Aorta (tissue), 5 donors: ENCODE results near the gene OR10H5. TPM values are rescaled to one million over a fixed set of nuclear protein-coding genes. Genes with fewer than 3 reads are reported as not detected.
"Not testable (repeated sequence)": the region's sequence is repeated elsewhere in the genome, so short reads cannot be mapped to it uniquely, and the experiment has no call there.

ENCODE experiments used
- ATAC-seq: fragments of 200-7000 bp; cut with Tn5 transposase; one replicate; pipeline ENCODE4 v1.9.1; 2022; ENCODE audit warnings: moderate library complexity; ENCODE audit not compliant: low FRiP score
- DNase-seq, 2 donors: peaks; one replicate each; pipeline ENCODE4 v3.0.0-alpha.2; 2020
- H3K27ac ChIP-seq, 2 donors: one replicate each; pipeline ENCODE4 v1.5.1; 2013; ENCODE audit warnings: low read length in 2 of 2, mild to moderate bottlenecking in 2 of 2, moderate library complexity in 2 of 2, control low read depth in 1 of 2, inconsistent platforms in 1 of 2, low read depth in 1 of 2
- H3K27me3 ChIP-seq, 2 donors: one replicate each; pipeline ENCODE4 v1.6.1; 2013; ENCODE audit warnings: control low read depth in 1 of 2, low read length in 1 of 2, mild to moderate bottlenecking in 1 of 2, moderate library complexity in 1 of 2; ENCODE audit not compliant: insufficient read depth in 2 of 2, control insufficient read depth in 1 of 2
- H3K36me3 ChIP-seq, 2 donors: one replicate each; pipeline ENCODE4 v1.6.1; 2013; ENCODE audit warnings: control low read depth in 1 of 2, low read length in 1 of 2, mild to moderate bottlenecking in 1 of 2; ENCODE audit not compliant: insufficient read depth in 2 of 2, control insufficient read depth in 1 of 2
- H3K4me1 ChIP-seq, 2 donors: one replicate each; pipeline ENCODE4 v1.6.1; 2013; ENCODE audit warnings: low read length in 2 of 2, control low read depth in 1 of 2, mild to moderate bottlenecking in 1 of 2, moderate library complexity in 1 of 2; ENCODE audit not compliant: insufficient read depth in 2 of 2, control insufficient read depth in 1 of 2
- H3K4me3 ChIP-seq, 2 donors: one replicate each; pipeline ENCODE4 v1.5.1; 2013; ENCODE audit warnings: low read length in 2 of 2, control low read depth in 1 of 2, mild to moderate bottlenecking in 1 of 2
- H3K9me3 ChIP-seq: one replicate; pipeline ENCODE4 v1.6.1; 2013; ENCODE audit warnings: mild to moderate bottlenecking, low read length; ENCODE audit not compliant: control insufficient read depth
- WGBS, 2 donors: extraction: QIAGEN DNeasy Blood & Tissue Kit; methylation state at CpG; one replicate each; pipeline ENCODE4 v1.1.7; 2013; 5-methylcytosine and 5-hydroxymethylcytosine counted together
- intact Hi-C, 2 donors: fragments of 100-400 bp; cut with DNase I; formaldehyde crosslinking; loops; one replicate each; pipeline versions ENCODE4 v1.14.2 to v1.15.0; 2022
- long read RNA-seq, 2 donors: library from polyadenylated mRNA; unstranded; transcript quantifications; one replicate each; pipeline ENCODE4 v2.0.0, GENCODE V29; 2020 to 2021
- polyA plus RNA-seq, 2 donors: library from polyadenylated mRNA; stranded (reverse); fragments of 200-250 nt; gene quantifications; one replicate each; pipeline ENCODE4 v1.2.3, GENCODE V29; 2013
- total RNA-seq, 2 donors: library from RNA; stranded (reverse); fragmentation: NEBNext Ultra II Directional; extraction: Animal tissue kit (Norgen Biotek cat#: 25700); gene quantifications; one replicate each; pipeline ENCODE4 v1.2.1, GENCODE V29; 2021
- donor health status: healthy with polysubstance abuse.
- donor health status: Bipolar disorder and iron deficiency.
- donor health status: DM: no; HTN: no; CAD: no.
- donor health status: DM: no; HTN: no; CAD: no.
- donor health status: DM: yes; HTN: yes; CAD: no.

OR10H5 gene, protein sequence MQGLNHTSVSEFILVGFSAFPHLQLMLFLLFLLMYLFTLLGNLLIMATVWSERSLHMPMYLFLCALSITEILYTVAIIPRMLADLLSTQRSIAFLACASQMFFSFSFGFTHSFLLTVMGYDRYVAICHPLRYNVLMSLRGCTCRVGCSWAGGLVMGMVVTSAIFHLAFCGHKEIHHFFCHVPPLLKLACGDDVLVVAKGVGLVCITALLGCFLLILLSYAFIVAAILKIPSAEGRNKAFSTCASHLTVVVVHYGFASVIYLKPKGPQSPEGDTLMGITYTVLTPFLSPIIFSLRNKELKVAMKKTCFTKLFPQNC
- total RNA-seq (not detected), polyA plus RNA-seq (not detected)
- long read RNA-seq, donor 1, result 0 reads
- long read RNA-seq, donor 2, result 0 reads

- no peak within 1 kb of the TSS for H3K27ac ChIP-seq
- intact Hi-C loops, result no loop called here
- no peaks in the 10 kb centered on the region for H3K36me3 ChIP-seq
- H3K4me3 ChIP-seq, result no peak within 1 kb of the TSS
- no peak for ATAC-seq
- DNase-seq, result no peak
- 64 to 65% methylated on average over 6 of the region's 6 CpGs for WGBS, 2 donors
- H3K4me1 ChIP-seq, result no peaks in the 10 kb centered on the region
- H3K9me3 ChIP-seq, result no peaks in the 10 kb centered on the region
- H3K27me3 ChIP-seq, result no peaks in the 10 kb centered on the region
Measured at GRCh38 chr19:15787611-15788155, at the start of gene OR10H5. TSS of gene OR10H5 (plus strand) at chr19:15787661. CDS start at chr19:15794049, 6,388 bp downstream.

DNA sequence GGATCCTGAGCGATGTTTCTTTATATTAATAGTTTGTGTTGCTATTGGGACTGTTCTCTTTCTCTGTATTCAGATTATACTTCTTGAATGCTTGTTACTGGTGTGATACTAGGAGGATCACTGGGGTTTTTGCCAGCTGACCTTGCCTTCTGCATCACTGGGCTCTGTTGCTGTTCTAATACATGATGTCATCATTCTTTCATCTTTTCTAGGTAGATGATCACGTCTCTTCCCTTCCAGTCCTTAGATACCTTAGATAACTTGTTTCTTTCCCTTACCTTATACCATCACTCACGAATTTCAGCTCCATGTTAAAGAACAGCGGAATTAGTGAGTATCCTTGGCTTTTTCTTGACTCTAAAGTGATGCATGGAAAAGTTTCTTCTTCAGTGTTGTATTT is 49.7 kb upstream of the OR10H5 start, which contains the start of gene OR10H3:
OR10H3 (plus strand) TSS at position 264 of the 400 bp plus-strand sequence. CDS start 3,408 bp downstream, outside the sequence.
- no peak for ATAC-seq
- WGBS, 2 donors, result 53 to 55% methylated on average over 4 of the region's 4 CpGs
- no peaks in the 10 kb centered on the region for H3K4me1 ChIP-seq
- H3K27me3 ChIP-seq, result no peaks in the 10 kb centered on the region
- H3K4me3 ChIP-seq, result no peak within 1 kb of the TSS
- H3K27ac ChIP-seq, result no peak within 1 kb of the TSS
- no peaks in the 10 kb centered on the region for H3K36me3 ChIP-seq
- DNase-seq, result no peak
- intact Hi-C loops, result no loop called here
- H3K9me3 ChIP-seq, result peaks cover 4% of the 10 kb centered on the region

DNA sequence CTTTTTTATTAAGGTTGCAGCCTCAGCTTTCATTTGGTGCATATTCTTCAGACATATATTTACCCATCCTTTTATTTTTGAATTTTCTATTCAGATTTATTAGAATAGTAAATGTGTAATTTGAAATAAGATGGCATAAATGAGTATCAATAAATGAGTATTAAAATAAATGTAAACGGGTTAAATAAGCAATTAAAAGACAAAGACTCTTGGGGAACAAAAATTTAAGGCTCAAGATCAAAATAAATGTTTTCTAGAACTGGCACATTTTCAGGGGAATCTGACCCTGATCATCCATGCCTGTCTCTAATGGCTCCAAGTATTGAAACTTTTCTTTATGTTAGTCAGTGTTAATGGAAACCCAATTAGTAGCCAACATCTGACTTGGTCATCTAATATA is 46.7 kb upstream of the OR10H5 start:
- Histone ChIP-seq H3K27me3 (no peaks in the 10 kb centered on the region), H3K9me3 (peaks cover 4% of the 10 kb centered on the region), H3K27ac (no peak overlapping the region), H3K4me3 (no peak overlapping the region), H3K4me1 (no peaks in the 10 kb centered on the region), H3K36me3 (no peaks in the 10 kb centered on the region)
- intact Hi-C loops, result no loop called here
- no peak for DNase-seq
- ATAC-seq, result no peak
- WGBS, 2 donors, result 61 to 65% methylated on average over 1 of the region's 1 CpG

- Histone ChIP-seq H3K4me1 (no peaks in the 10 kb centered on the region), H3K27me3 (peaks cover 0 to 2% of the 10 kb centered on the region in 2 donors), H3K36me3 (no peaks in the 10 kb centered on the region), H3K27ac (no peak overlapping the region), H3K9me3 (peaks cover 2% of the 10 kb centered on the region), H3K4me3 (no peak overlapping the region)
- ATAC-seq (no peak), DNase-seq (no peak)
- 69 to 77% methylated on average over 2 of the region's 2 CpGs for WGBS, 2 donors
- intact Hi-C loops, result no loop called here
Measured at GRCh38 chr19:15748239-15748638, 39.2 kb upstream of the OR10H5 start.

GRCh38 chr19:15758379-15758778 is 29.1 kb upstream of the OR10H5 start:
- no peaks in the 10 kb centered on the region for H3K27me3 ChIP-seq
- no peaks in the 10 kb centered on the region for H3K4me1 ChIP-seq
- intact Hi-C loops, result no loop called here
- H3K27ac ChIP-seq, result no peak overlapping the region
- WGBS, 2 donors, result 65 to 68% methylated on average over 2 of the region's 2 CpGs
- no peaks in the 10 kb centered on the region for H3K36me3 ChIP-seq
- peaks cover 5% of the 10 kb centered on the region for H3K9me3 ChIP-seq
- ATAC-seq (no peak), DNase-seq (no peak)
- H3K4me3 ChIP-seq, result no peak overlapping the region

- no peak for ATAC-seq
- no peak for DNase-seq
- intact Hi-C loops, result no loop called here
Measured at GRCh38 chr19:15759962-15760565, 27.4 kb upstream of the OR10H5 start.

DNA sequence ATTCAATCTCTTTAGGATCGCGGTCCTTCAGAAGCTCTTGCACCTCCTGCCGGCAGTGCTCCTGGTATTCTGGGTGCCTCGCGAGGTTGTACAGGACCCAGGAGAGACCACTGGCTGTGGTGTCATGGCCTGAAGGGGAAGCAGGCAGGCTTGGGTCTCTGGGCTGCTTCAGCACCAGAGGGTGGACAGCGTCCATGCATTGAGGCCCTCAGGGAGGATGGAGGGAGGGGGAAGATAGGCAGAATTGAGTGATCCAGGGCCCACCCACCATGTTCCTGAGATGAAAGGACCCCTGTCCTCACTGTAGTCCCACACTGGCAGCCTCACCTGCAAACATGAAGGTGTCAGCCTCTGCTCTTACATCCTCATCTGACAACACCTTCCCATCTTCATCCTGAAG is 17.9 kb upstream of the OR10H5 start:
- H3K4me1 ChIP-seq, result no peaks in the 10 kb centered on the region
- H3K27me3 ChIP-seq, result no peaks in the 10 kb centered on the region
- 28% methylated on average over 6 of the region's 6 CpGs for WGBS, 2 donors
- intact Hi-C loops, result no loop called here
- H3K9me3 ChIP-seq, result peaks cover 6% of the 10 kb centered on the region
- no peak for DNase-seq
- no peak overlapping the region for H3K4me3 ChIP-seq
- ATAC-seq, result no peak
- no peak overlapping the region for H3K27ac ChIP-seq
- no peaks in the 10 kb centered on the region for H3K36me3 ChIP-seq

More at GRCh38 chr19:15759962-15760565, 27.4 kb upstream of the OR10H5 start:
- no peak overlapping the region for H3K27ac ChIP-seq
- H3K9me3 ChIP-seq, result peaks cover 5% of the 10 kb centered on the region
- no peak overlapping the region for H3K4me3 ChIP-seq
- H3K4me1 ChIP-seq, result no peaks in the 10 kb centered on the region
- no peaks in the 10 kb centered on the region for H3K36me3 ChIP-seq
- H3K27me3 ChIP-seq, result no peaks in the 10 kb centered on the region
- 36 to 41% methylated on average over 28 of the region's 28 CpGs for WGBS, 2 donors

DNA sequence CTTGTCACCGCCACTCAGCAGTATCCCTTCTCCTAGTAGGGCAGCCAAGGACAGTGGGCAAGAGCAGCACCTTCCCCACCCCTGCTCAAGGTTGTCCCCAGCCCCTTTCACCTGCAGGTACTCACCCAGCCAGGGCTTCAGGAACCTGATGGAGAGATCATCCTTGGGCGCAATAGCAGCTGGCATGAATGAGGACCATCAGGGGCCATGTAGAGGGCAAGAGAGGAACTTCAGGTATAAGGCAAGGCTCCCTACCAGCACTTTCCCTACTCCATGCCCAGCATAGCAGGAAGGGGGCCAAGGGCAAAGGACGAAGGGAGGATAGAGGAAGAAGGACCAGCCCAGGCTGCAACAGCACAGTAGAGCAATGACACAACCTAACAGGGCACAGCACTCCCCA is 13.3 kb upstream of the OR10H5 start:
- H3K27ac ChIP-seq, H3K27me3 ChIP-seq, H3K36me3 ChIP-seq, H3K4me3 ChIP-seq, ATAC-seq, H3K9me3 ChIP-seq, H3K4me1 ChIP-seq, intact Hi-C loops, DNase-seq: not testable (repeated sequence)
- 68 to 73% methylated on average over 3 of the region's 3 CpGs for WGBS, 2 donors
